HCT116 (cell line): ENCODE results near the gene HNMT. TPM values are rescaled to one million over a fixed set of nuclear protein-coding genes. Genes with fewer than 3 reads are reported as not detected.

Experiments
- ATAC-seq: fragments of 200-7000 bp; cut with Tn5 transposase; 2 replicates; pipeline ENCODE4 v1.9.1; 2020; ENCODE audit warnings: mild to moderate bottlenecking, moderate library complexity
- BruUV-seq: library from RNA; stranded (reverse); fragments of 400-500 nt; replicated peaks from 2 replicates; lab custom pipeline; 2021; lab: Mats Ljungman, UMichigan
- CTCF ChIA-PET: fragments of 300-600 bp; sonication (Branson Sonifier 250); formaldehyde crosslinking; loops from one replicate; lab custom pipeline; 2021; ENCODE audit warnings: antibody characterized with exemption; lab: Charles Lee
- POLR2A ChIA-PET: fragments of 300-600, 350-600 bp; sonication (Branson Sonifier 250); formaldehyde crosslinking; loops from one replicate; lab custom pipeline; 2021; ENCODE audit warnings: antibody characterized with exemption; lab: Charles Lee
- RAD21 ChIA-PET, 2 experiments: fragments of 300-600 bp; sonication (Branson Sonifier 250); formaldehyde crosslinking; loops; one replicate each; lab custom pipeline; 2023; ENCODE audit warnings: low total read pairs in 2 of 2; ENCODE audit not compliant: uncharacterized antibody in 2 of 2, unreplicated experiment in 2 of 2, low non-redundant PET in 1 of 2; lab: Charles Lee
- DNase-seq: peaks from one replicate; pipeline ENCODE4 v3.0.0-alpha.2; 2010; ENCODE audit warnings: low read depth, low spot score
- H2AFZ ChIP-seq: fragments of 200-600 bp; shearing (Covaris generic), sonication (generic); 2 replicates; pipeline ENCODE4 v1.6.1; 2017; ENCODE audit warnings: low read depth, mixed run types, mixed read lengths, antibody characterized with exemption, low read length; ENCODE audit not compliant: poor library complexity, severe bottlenecking
- H3K27ac ChIP-seq: 2 replicates; pipeline ENCODE4 v1.5.1; 2012; ENCODE audit warnings: low read depth, low read length
- H3K27me3 ChIP-seq: fragments of 200-600 bp; sonication (generic); 2 replicates; pipeline ENCODE4 v1.6.1; 2016; ENCODE audit warnings: mixed run types, low read length, mixed read lengths; ENCODE audit not compliant: insufficient read depth
- H3K36me3 ChIP-seq, 2 experiments: fragments of 200-500 bp in 1 of 2; fragments of 200-600 bp in 1 of 2; sonication (Bioruptor generic) in 1 of 2; sonication (generic) in 1 of 2; 2 replicates each; pipeline versions ENCODE4 v1.5.1 to v1.6.1; 2014 to 2016; ENCODE audit warnings: low read length in 2 of 2, inconsistent platforms in 1 of 2, mixed read lengths in 1 of 2, mixed run types in 1 of 2; ENCODE audit not compliant: insufficient read depth in 2 of 2, control insufficient read depth in 1 of 2
- H3K4me1 ChIP-seq, 2 experiments: fragments of 200-600 bp in 1 of 2; sonication (generic) in 1 of 2; 2 replicates each; pipeline versions ENCODE4 v1.5.1 to v1.6.1; 2012 to 2017; ENCODE audit warnings: low read length in 2 of 2, inconsistent platforms in 1 of 2, mild to moderate bottlenecking in 1 of 2, mixed read lengths in 1 of 2, mixed run types in 1 of 2, moderate library complexity in 1 of 2; ENCODE audit not compliant: insufficient read depth in 2 of 2, control insufficient read depth in 1 of 2
- H3K4me2 ChIP-seq: fragments of 200-600 bp; sonication (generic); 2 replicates; pipeline ENCODE4 v1.6.1; 2017; ENCODE audit warnings: mixed run types, low read length, mixed read lengths
- H3K4me3 ChIP-seq, 2 experiments: fragments of 200-600 bp in 1 of 2; sonication (generic) in 1 of 2; replicated peaks in 1 of 2; 2 replicates each; pipeline ENCODE4 v1.5.1; 2011 to 2016; ENCODE audit warnings: low read length in 2 of 2, control low read depth in 1 of 2, low read depth in 1 of 2, mild to moderate bottlenecking in 1 of 2, mixed read lengths in 1 of 2, mixed run types in 1 of 2
- H3K79me2 ChIP-seq: fragments of 200-600 bp; sonication (generic); 2 replicates; pipeline ENCODE4 v1.6.1; 2017; ENCODE audit warnings: mild to moderate bottlenecking, mixed run types, low read length, moderate library complexity, mixed read lengths; ENCODE audit not compliant: insufficient read depth
- H3K9ac ChIP-seq: fragments of 200-600 bp; sonication (generic); 2 replicates; pipeline ENCODE4 v1.6.1; 2016; ENCODE audit warnings: low read length, mixed read lengths
- H3K9me2 ChIP-seq: fragments of 200-600 bp; sonication (generic), shearing (Covaris generic); 2 replicates; pipeline ENCODE4 v1.6.1; 2017; ENCODE audit warnings: mixed run types, mild to moderate bottlenecking, moderate library complexity; ENCODE audit not compliant: insufficient read depth
- H3K9me3 ChIP-seq, 2 experiments: fragments of 200-500 bp in 1 of 2; fragments of 200-600 bp in 1 of 2; sonication (Bioruptor generic) in 1 of 2; sonication (generic) in 1 of 2; 2 replicates each; pipeline ENCODE4 v1.6.1; 2014 to 2017; ENCODE audit warnings: low read length in 2 of 2, mixed read lengths in 2 of 2, inconsistent platforms in 1 of 2, low read depth in 1 of 2, mild to moderate bottlenecking in 1 of 2, mixed run types in 1 of 2, moderate library complexity in 1 of 2; ENCODE audit not compliant: control insufficient read depth in 1 of 2, insufficient read depth in 1 of 2
- H4K20me1 ChIP-seq: fragments of 200-600 bp; sonication (generic), shearing (Covaris generic); 2 replicates; pipeline ENCODE4 v1.6.1; 2017; ENCODE audit warnings: mixed run types, mild to moderate bottlenecking, moderate library complexity; ENCODE audit not compliant: insufficient read depth
- CBX3 ChIP-seq: IDR thresholded peaks from 2 replicates; pipeline ENCODE4 v1.6.1; 2012; ENCODE audit warnings: low read depth
- CEBPB ChIP-seq: IDR thresholded peaks from 2 replicates; pipeline ENCODE4 v1.6.1; 2012; ENCODE audit warnings: low read depth
- ELF1 ChIP-seq: IDR thresholded peaks from 2 replicates; pipeline ENCODE4 v1.6.1; 2012; ENCODE audit warnings: low read depth, borderline replicate concordance
- JUND ChIP-seq: IDR thresholded peaks from 2 replicates; pipeline ENCODE4 v1.6.1; 2012
- POLR2A ChIP-seq: IDR thresholded peaks from 2 replicates; pipeline ENCODE4 v1.7.0; 2011; ENCODE audit warnings: borderline replicate concordance; ENCODE audit not compliant: insufficient read depth, insufficient read length; ENCODE audit errors: extremely low read depth
- POLR2AphosphoS5 ChIP-seq: IDR thresholded peaks from 2 replicates; pipeline ENCODE4 v1.6.1; 2011; ENCODE audit warnings: mild to moderate bottlenecking, low read depth, low read length, moderate library complexity
- SP1 ChIP-seq: IDR thresholded peaks from 2 replicates; pipeline ENCODE4 v1.6.1; 2012; ENCODE audit warnings: low read depth
- TCF7L2 ChIP-seq: IDR thresholded peaks from 2 replicates; pipeline ENCODE4 v1.7.0; 2011; ENCODE audit warnings: borderline replicate concordance, inconsistent platforms; ENCODE audit not compliant: insufficient read depth, insufficient read length; ENCODE audit errors: extremely low read depth
- ZFX ChIP-seq: fragments of 450-650 bp; IDR thresholded peaks from 2 replicates; pipeline ENCODE4 v1.6.1; 2017
- ZNF274 ChIP-seq: fragments of 200-500 bp; sonication (Bioruptor generic); IDR thresholded peaks from 2 replicates; pipeline ENCODE4 v1.6.1; 2014; ENCODE audit warnings: mild to moderate bottlenecking, low read depth, low read length, inconsistent platforms
- intact Hi-C: fragments of 100-400 bp; cut with micrococcal nuclease; formaldehyde crosslinking; loops from 2 replicates; pipeline ENCODE4 v1.10.0; 2022
- total RNA-seq: library from RNA; stranded (reverse); gene quantifications from one replicate; pipeline ENCODE4 v1.2.1, GENCODE V29; 2021; ENCODE audit not compliant: unreplicated experiment
- TF ChIP-seq, protein P1 (sequence below): IDR thresholded peaks from 2 replicates; pipeline ENCODE4 v1.6.1; 2012; ENCODE audit warnings: low read depth
- TF ChIP-seq, protein P2 (sequence below): IDR thresholded peaks from 2 replicates; pipeline ENCODE4 v1.6.1; 2011; ENCODE audit warnings: mild to moderate bottlenecking, low read length, moderate library complexity; ENCODE audit not compliant: insufficient replicate concordance; ENCODE audit errors: extremely low read depth
- TF ChIP-seq, protein P3 (sequence below): IDR thresholded peaks from 2 replicates; pipeline ENCODE4 v1.6.1; 2012

Gene HNMT
- total RNA-seq, 1 experiment from 2014 or later, result not detected

- no peaks in the 10 kb centered on the region for H4K20me1 ChIP-seq
- H3K79me2 ChIP-seq, result no peaks in the 10 kb centered on the region
- no peaks in the 10 kb centered on the region for H3K36me3 ChIP-seq
- ATAC-seq (no peak), DNase-seq (no peak)
- intact Hi-C loops, result no loop called here
- ChIA-PET CTCF (no interaction called here), POLR2A (no interaction called here), RAD21 (no interaction called here)
- H2AFZ ChIP-seq, result no peak overlapping the region
- no peak overlapping the region for H3K4me3 ChIP-seq
- no peak overlapping the region for H3K4me2 ChIP-seq
- H3K9ac ChIP-seq, result no peak overlapping the region
- H3K9me2 ChIP-seq, result no peaks in the 10 kb centered on the region
- no peaks in the 10 kb centered on the region for H3K27me3 ChIP-seq
- no peaks in the 10 kb centered on the region for H3K4me1 ChIP-seq
- no peak for TF ChIP-seq ELF1
- no peaks in the 10 kb centered on the region for H3K9me3 ChIP-seq
- BruUV-seq, result no TSS peak
- no peak overlapping the region for H3K27ac ChIP-seq
These were observed 49.4 kb downstream of the HNMT start for GRCh38 chr2:138013639-138014038.

GRCh38 chr2:138015494-138015893, 51.2 kb downstream of the HNMT start:
- CTCF ChIA-PET, result no interaction called here

More at GRCh38 chr2:138015494-138015893, 51.2 kb downstream of the HNMT start:
- Histone ChIP-seq H2AFZ (no peak overlapping the region), H3K36me3 (no peaks in the 10 kb centered on the region), H3K4me2 (no peak overlapping the region), H3K79me2 (no peaks in the 10 kb centered on the region), H3K4me3 (no peak overlapping the region), H3K9ac (no peak overlapping the region), H3K9me3 (no peaks in the 10 kb centered on the region), H4K20me1 (no peaks in the 10 kb centered on the region), H3K9me2 (no peaks in the 10 kb centered on the region), H3K4me1 (no peaks in the 10 kb centered on the region), H3K27me3 (no peaks in the 10 kb centered on the region), H3K27ac (no peak overlapping the region)
- TF ChIP-seq, protein P1, sequence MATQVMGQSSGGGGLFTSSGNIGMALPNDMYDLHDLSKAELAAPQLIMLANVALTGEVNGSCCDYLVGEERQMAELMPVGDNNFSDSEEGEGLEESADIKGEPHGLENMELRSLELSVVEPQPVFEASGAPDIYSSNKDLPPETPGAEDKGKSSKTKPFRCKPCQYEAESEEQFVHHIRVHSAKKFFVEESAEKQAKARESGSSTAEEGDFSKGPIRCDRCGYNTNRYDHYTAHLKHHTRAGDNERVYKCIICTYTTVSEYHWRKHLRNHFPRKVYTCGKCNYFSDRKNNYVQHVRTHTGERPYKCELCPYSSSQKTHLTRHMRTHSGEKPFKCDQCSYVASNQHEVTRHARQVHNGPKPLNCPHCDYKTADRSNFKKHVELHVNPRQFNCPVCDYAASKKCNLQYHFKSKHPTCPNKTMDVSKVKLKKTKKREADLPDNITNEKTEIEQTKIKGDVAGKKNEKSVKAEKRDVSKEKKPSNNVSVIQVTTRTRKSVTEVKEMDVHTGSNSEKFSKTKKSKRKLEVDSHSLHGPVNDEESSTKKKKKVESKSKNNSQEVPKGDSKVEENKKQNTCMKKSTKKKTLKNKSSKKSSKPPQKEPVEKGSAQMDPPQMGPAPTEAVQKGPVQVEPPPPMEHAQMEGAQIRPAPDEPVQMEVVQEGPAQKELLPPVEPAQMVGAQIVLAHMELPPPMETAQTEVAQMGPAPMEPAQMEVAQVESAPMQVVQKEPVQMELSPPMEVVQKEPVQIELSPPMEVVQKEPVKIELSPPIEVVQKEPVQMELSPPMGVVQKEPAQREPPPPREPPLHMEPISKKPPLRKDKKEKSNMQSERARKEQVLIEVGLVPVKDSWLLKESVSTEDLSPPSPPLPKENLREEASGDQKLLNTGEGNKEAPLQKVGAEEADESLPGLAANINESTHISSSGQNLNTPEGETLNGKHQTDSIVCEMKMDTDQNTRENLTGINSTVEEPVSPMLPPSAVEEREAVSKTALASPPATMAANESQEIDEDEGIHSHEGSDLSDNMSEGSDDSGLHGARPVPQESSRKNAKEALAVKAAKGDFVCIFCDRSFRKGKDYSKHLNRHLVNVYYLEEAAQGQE, result no peak
- TF ChIP-seq, protein P2, sequence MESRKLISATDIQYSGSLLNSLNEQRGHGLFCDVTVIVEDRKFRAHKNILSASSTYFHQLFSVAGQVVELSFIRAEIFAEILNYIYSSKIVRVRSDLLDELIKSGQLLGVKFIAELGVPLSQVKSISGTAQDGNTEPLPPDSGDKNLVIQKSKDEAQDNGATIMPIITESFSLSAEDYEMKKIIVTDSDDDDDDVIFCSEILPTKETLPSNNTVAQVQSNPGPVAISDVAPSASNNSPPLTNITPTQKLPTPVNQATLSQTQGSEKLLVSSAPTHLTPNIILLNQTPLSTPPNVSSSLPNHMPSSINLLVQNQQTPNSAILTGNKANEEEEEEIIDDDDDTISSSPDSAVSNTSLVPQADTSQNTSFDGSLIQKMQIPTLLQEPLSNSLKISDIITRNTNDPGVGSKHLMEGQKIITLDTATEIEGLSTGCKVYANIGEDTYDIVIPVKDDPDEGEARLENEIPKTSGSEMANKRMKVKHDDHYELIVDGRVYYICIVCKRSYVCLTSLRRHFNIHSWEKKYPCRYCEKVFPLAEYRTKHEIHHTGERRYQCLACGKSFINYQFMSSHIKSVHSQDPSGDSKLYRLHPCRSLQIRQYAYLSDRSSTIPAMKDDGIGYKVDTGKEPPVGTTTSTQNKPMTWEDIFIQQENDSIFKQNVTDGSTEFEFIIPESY, result no peak
- TF ChIP-seq POLR2A, result no peak
- TF ChIP-seq, protein P3, sequence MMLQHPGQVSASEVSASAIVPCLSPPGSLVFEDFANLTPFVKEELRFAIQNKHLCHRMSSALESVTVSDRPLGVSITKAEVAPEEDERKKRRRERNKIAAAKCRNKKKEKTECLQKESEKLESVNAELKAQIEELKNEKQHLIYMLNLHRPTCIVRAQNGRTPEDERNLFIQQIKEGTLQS, result no peak
- no peak for TF ChIP-seq ZFX
- TF ChIP-seq JUND, result no peak
- no peak for TF ChIP-seq POLR2AphosphoS5
- TF ChIP-seq CBX3, result no peak
- no peak for TF ChIP-seq ZNF274
- no peak for TF ChIP-seq SP1
- TF ChIP-seq CEBPB, result no peak
- no peak for TF ChIP-seq TCF7L2
- DNase-seq (no peak), ATAC-seq (no peak)
- ChIA-PET RAD21 (no interaction called here), POLR2A (no interaction called here)
- intact Hi-C loops, result no loop called here
- no TSS peak for BruUV-seq
